C4-2B (cell line): ENCODE measurements around the gene LUC7L2.

Experiments used
- ZFX ChIP-seq: fragments of 450-650 bp; IDR thresholded peaks from 2 replicates; pipeline ENCODE4 v1.6.1; 2017
- TF ChIP-seq, protein P1 (sequence below): fragments of 450-650 bp; conservative IDR thresholded peaks from 2 replicates; pipeline ENCODE4 v1.5.1; 2017; ENCODE audit warnings: mild to moderate bottlenecking

DNA sequence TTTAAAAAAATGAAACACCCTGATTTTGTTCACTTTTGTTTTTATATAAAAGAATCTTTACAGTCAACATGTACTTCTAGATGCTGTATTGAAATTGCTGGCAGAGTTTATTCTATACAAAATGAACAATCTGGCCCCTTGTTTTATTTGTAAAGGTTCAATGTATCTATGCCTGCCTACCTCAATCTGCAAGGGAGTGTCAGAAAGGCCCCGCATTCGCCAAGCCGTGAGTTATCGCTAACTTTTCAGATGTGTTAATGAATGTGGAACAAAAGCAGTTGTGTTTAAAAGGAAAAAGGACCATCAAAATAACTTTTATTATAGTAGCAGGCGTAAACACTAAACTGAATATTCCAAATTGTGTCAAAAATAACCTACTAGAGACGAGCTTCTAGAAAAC lies 14.6 kb downstream of the LUC7L2 start:
- TF ChIP-seq, protein P1, sequence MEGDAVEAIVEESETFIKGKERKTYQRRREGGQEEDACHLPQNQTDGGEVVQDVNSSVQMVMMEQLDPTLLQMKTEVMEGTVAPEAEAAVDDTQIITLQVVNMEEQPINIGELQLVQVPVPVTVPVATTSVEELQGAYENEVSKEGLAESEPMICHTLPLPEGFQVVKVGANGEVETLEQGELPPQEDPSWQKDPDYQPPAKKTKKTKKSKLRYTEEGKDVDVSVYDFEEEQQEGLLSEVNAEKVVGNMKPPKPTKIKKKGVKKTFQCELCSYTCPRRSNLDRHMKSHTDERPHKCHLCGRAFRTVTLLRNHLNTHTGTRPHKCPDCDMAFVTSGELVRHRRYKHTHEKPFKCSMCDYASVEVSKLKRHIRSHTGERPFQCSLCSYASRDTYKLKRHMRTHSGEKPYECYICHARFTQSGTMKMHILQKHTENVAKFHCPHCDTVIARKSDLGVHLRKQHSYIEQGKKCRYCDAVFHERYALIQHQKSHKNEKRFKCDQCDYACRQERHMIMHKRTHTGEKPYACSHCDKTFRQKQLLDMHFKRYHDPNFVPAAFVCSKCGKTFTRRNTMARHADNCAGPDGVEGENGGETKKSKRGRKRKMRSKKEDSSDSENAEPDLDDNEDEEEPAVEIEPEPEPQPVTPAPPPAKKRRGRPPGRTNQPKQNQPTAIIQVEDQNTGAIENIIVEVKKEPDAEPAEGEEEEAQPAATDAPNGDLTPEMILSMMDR: no peak
- no peak for TF ChIP-seq ZFX
